HUDEP-2 (cell line): Measurements from ENCODE around the gene TTC22.

ENCODE experiments used
- DNase-seq, 76 experiments: peaks; one replicate each; lab custom pipeline; 2025; ENCODE audit not compliant: unreplicated experiment in 76 of 76; lab: John Stamatoyannopoulos, UW

TTC22 gene

DNA sequence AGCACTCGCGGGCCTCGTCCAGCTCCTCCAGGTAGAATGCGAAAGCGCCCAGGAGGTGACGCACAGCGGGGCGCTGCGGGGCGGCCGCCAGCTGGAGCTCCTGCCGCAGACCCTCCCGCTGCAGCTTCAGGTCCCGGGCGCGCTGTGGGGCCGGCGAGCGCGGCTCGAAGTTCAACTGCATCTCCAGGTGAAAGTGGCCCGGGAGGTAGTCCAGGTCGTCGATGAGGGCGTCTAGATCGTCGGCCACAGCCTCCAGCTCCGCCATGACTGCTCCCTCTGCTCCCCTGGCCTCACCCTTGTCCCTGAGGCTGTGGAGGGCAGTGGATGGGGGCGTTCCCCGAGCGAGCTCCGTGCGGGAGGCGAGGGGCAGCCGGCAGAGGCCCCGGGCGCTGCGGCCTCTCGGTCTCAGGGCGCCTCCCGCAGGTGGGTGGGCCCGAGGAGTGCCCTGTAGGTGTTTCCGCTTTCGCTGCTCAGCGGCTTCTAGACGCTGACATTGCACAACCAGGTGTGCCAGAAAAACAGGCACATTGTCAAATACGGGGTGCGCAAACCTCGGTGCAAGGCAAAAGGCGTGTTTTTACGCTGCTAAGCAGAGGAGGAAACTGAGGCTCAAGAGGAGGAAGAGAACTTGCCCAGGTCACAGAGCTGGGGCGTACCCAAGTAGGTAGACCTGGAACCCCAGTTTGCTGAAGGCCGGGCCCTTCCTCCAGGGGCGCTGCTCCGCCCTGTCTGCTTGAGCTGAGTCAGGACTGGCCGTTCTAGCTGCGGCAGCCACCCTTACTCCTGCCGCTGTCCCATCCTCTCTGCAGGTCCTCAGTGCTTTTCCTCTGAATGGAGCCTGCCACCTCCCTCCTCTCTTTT is at the start of gene TTC22:
Gene TTC22, minus strand, starts transcription at position 425 of the 861 bp plus-strand sequence. Its CDS starts 160 bp downstream, at position 265.
- peak in 18 of 76 experiments; percentile 3 to 28 (median 10) for DNase-seq

DNA sequence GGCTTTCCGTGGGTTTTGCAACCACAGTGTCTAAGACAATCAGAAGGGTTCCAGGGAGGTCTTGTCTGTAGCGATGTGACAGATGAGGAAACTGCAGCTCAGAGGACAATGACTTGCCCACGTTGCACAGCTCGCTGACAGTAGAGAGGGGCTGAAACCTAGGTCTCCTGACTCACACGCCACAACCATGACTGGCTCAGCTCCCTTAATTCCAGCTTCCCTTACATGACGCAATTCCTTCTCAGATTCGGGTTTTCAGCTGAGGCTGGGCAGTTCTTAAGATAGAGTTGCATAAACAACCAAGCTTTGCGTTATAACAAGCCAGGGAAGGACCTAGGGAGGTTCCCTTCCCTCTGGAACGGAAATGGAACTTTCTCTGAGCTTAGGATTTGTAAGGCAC is 49.6 kb upstream of the TTC22 start:
- DNase-seq: no peak

DNA sequence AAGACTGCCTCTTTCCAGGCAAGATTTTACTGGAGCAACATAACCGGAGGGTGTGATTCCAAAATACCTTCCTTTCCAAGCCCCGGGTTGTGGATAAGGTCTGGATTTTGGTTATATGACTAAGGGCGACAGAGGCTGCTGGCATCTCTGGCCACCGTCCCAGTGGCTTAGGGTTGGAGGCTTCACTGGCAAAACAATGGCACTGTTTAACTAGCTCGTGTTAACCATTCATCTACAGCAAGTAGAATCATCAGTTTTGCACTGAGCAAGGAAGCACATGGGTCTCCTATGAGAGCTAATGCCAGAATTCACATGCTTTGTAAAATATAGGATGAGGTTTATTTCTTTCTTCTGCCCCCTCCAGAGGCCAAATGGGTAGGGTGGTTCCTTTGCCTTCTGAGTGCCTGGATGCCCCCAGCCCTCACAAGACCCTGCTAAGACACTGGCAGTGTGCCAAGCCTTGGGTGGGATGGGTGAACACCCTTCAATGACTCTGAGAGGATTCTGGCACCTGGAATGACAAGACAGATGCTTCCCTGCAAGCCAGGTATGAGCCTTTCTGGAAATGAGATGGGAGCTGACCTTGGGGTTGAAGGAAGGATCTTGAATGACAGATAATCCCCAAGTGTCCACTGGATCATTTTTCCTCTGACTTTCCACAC is 49.1 kb upstream of the TTC22 start:
- no peak for DNase-seq

- DNase-seq: no peak
Observed at GRCh38 chr1:54849219-54850068, 48.3 kb upstream of the TTC22 start.

GRCh38 chr1:54848134-54848948 is 47.2 kb upstream of the TTC22 start:
- peak in 1 of 76 experiments; percentile 4 for DNase-seq

DNA sequence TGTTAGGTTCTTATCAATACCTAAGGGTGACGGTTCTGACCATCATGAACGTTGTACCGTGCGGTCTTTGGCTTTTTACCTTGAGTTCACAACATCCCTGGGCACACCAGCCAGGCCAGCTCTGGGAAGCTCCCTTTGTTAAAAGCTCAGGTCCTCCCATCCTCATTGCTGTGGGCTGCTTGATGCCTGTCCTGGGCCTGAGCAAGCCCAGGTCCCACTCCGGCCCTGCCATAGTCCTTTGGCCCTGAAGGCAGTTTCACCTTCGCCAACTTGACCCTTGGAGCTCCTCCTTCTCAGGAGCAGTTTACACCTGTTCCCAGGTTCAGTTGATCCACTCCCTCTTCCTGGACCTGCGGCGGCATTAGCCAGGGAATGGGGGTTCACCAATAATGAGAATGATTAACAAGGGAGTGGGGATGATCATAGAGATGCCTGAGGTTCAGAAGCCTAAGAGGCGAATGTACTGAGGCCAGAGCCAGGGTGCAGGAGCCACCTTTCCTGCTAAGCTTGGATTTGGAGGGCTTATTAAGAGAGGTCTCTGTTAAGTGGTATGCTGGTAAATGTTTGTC is 45.7 kb upstream of the TTC22 start:
- no peak for DNase-seq

DNA sequence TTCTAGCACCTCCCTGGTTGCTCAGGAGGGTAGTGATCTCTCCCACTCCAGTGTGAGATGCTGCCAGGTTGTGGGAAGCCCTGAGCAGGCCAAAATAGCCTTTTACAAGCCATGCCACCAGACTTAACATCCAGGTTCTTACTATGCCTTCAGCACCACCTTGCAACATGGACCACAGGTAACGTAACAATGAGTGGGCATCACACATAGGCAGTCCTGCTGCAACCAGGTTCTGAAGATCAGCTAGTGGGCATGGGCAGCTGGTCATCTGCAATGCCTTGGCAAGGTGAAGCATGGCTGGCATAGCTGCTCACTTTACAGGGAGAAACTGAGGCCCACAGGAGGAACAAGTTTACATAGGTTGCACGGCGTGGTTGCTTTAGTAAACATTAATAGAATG is 45.2 kb upstream of the TTC22 start:
- DNase-seq: no peak

- DNase-seq: no peak
Observed at GRCh38 chr1:54845772-54846171, 44.6 kb upstream of the TTC22 start.

DNA sequence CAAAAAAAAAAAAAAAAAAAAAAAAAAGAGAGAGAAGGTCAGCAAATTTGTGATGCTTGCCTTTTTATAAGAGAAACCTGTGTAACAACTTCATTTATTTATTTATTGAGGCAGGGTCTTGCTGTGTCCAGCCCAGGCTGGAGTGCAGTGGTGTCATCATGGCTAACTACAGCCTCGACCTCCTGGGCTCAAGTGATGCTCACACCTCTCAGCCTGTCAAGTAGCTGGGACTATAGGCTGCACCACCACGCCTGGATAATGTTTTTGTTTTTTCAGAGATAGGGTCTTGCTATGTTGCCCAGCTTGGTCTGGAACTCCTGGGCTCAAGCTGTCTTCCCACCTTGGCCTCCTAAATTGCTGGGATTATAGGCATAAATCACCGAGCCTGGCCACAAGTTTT is 43.4 kb upstream of the TTC22 start:
- no peak for DNase-seq

DNA sequence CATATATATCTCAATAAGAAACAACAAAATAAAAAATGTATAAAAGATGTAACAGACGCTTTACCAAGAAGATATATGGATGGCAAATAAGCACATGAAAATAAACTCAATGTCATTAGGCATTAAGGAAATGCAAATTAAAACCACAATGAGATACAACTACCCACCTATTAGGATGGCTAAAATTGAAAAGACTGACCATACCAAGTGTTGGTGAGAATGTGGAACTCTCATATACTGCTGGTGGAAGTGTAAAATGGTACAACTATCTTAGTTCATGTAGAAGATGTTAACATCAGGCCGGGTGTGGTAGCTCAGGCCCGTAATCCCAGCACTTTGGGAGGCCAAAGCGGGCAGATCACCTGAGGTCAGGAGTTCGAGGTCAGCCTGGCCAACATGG is 42.3 kb upstream of the TTC22 start:
- DNase-seq: no peak

DNA sequence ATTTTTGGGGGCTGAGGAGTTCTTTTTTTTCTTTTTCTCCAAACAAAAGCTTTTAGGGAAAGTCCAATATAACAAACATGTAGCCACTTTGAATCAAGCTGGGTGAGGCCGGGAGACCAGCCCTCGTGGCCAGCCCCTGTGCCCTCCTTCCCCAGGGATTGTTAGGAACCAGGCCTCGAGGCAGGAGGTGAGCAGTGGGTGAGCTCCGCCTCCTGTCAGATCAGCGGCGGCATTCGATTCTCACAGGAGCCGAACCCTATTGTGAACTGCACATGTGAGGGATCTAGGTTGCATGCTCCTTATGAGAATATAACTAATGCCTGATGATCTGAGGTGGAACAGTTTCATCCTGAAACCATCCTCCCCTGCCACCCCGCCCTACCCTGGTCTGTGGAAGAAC is 41.8 kb upstream of the TTC22 start:
- no peak for DNase-seq

DNA sequence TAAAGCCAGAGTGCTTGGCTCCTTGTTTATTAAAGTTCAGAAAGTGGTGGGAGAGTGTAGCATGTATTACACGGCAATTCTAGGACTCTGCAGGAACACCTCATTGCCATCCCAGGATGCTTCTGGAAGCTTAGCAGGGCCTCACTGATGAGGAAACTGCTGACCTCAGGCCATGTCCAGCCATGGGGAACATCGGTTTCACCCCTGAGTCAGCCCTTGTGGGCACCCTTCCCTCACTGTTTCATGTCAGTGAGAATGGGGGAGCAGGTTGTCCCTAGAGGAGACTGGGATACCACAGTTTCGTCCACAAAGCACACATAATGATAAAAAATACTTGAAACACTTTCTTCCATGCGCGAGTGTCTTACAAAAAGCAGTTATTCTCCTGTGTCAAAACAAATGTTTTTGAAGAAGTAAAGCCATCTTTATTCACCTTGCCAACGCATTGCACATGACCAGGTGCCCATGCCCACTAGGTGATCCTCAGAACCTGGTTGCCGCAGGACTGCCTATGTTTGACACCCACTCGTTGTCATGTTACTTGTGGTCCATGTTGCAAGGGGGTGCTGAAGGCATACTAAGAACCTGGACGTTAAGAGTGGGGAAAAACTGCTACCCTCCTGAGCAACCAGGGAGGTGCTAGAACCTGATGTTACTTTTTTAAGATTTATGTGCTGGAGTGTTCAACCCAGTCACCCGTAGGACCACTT is 41.2 kb upstream of the TTC22 start:
- no peak for DNase-seq

DNA sequence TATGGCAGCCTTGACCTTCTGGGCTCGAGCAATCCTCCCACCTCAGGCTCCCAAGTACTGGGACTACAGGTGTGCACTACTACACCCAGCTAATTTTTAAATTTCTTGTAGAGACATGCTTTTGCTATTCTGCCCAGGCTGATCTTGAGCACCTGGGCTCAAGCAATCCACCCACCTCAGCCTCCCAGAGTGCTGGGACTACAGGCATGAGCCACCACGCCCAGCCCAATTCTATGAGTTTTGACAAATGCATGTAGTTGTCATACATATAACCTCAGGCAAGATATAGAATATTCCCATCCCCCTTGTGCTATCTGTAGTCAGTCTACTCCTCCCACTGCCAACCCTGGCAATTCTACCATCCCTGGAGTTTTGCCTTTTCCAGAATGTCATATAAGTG is 38.7 kb upstream of the TTC22 start:
- no peak for DNase-seq

GRCh38 chr1:54838565-54839180 is 37.5 kb upstream of the TTC22 start:
- no peak for DNase-seq

- no peak for DNase-seq
Observed at GRCh38 chr1:54837002-54837853, 36.1 kb upstream of the TTC22 start.

- DNase-seq: no peak
Observed at GRCh38 chr1:54836594-54836993, 35.5 kb upstream of the TTC22 start.

DNA sequence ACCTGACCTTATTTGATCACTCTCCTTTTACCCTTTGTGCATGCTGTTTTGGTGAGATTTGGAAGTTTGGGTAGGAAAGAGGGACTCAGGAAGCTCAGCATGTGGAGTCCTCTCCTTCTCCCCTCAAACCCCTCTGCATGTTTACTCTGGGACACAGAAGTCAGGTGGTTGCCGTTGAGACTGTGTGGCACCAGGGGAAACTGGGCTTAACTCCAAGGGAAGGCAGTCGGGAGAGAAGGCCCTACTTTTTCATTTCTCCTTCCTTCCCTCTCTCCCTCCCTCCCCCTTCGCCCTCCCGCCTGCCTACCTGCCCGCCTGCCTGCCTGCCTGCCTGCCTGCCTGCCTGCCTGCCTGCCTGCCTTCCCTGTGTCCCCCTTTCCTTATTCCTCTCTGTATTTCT is 34.8 kb upstream of the TTC22 start:
- no peak for DNase-seq
